Islet of Langerhans (tissue), 1 donor: Measurements from ENCODE around the gene UGGT2.
A peak's percentile ranks its signal among the peaks of the same experiment; 100 is the strongest.
"Not testable (repeated sequence)": the region's sequence is repeated elsewhere in the genome, so short reads cannot be mapped to it uniquely, and the experiment has no call there.

Source experiments
- FAIRE-seq: peaks from one replicate; lab custom pipeline; 2011; peaks lifted over from hg19 to GRCh38; lab: Jason Lieb, UNC

Gene UGGT2

DNA sequence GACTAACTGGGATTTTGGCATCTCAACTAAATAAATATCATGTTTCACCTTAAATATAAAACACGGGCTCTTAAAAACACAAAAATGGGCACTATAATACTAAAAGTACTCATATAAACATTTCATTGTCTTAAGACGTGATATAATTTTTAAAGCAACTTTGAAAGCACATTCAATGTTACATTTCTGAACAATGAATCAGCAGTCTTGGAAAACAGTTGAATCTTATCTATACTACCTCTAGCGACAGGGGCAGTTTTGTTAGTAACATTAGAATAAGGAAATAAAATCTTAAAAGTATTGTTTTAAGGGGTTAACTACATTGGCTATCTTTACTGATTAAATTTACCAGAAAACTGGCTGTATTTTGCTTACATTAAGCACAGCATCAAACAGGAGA is 156.9 kb downstream of the UGGT2 start:
- peak; percentile 13 for FAIRE-seq

DNA sequence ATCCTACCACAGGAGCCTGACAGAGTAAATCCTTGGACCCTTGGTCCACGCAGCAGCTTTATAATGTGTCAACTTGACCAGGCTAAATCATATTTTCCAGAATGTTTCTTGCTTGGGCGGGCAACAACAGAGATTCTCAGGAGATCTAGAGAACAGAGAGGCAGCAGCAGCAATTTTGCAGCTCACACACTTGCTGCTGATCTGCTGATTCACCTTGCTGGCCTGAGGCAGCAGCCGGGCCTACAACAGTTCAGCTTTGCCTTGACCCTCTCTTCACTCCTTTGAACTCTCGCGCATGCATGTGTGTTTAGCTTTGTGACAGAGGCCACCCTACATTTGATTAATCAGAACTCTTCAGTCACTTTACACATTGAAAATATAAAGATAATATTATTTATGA is 159.3 kb downstream of the UGGT2 start:
- no peak for FAIRE-seq

DNA sequence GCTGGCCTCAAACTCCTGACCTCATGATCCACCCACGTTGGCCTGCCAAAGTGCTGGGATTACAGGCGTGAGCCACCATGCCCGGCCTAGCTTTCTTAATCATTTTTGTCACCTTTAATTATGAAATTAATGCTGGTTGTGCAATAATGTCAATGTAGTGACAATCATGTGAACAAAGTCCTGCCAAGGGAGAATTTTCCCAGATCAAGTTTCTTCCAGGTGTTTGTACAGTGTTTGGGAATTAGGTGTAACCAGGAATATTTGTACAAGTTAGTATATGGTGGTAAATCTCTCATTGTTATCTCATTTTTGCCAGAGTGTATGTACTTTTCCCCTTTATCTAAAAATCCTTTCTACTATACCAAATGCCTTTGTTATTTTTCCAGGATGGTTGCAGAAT is 171.1 kb downstream of the UGGT2 start:
- no peak for FAIRE-seq

DNA sequence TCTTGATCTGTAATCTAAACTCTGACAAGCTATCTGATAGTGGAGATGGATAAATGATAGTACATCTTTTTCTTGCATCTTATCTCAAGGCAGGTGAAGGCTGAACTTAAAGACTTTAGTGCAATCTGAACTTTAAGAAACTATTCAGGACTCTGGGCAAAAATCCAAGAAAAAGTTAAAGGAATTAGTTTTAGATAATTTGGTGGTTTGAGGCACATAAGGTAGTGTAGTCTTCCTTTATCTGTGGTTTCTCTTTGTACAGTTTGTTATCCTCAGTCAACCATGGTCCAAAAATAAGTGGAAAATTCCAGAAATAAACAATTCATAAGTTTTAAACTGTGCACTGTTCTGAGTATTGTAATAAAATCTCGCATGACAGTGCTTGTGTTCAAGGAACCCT is 172.9 kb downstream of the UGGT2 start:
- FAIRE-seq, result peak; percentile 13

DNA sequence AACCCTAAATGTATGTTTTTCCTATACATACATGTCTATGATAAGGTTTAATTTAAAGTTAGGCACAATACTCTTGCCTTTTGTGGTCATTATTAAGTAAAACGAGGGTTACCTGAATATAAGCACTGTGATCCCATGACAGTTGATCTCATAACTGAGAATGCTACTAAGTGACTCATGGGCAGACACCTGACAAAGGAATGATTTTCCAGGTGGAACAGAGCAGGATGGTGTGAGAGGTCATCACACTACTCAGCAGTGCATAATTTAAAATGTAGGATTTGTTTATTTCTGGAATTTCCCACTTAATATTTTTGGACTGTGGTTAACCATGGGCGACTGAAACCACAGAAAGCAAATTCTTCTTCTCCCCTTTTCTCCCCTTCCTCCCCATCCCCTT is 178.9 kb downstream of the UGGT2 start:
- FAIRE-seq, result no peak

DNA sequence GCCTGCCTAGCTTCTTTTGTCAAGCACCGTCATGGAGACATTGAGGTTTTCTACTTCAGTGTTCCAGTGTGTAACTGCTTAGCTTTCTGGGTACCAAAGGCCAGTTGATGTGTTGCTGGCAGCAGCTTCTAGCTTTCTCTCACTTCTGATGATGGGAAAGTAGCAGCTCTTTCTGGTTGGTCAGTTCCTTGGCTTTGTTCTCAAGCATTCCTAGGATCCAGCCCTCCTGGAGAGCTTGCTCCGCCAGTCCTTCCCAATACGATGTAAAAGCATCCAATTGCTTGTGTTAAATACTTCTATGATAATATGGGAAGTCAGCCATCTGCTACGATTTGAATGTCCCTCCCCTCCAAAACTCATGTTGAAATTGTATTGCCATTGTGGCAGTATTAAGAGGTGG is 182.8 kb downstream of the UGGT2 start:
- FAIRE-seq, result no peak

DNA sequence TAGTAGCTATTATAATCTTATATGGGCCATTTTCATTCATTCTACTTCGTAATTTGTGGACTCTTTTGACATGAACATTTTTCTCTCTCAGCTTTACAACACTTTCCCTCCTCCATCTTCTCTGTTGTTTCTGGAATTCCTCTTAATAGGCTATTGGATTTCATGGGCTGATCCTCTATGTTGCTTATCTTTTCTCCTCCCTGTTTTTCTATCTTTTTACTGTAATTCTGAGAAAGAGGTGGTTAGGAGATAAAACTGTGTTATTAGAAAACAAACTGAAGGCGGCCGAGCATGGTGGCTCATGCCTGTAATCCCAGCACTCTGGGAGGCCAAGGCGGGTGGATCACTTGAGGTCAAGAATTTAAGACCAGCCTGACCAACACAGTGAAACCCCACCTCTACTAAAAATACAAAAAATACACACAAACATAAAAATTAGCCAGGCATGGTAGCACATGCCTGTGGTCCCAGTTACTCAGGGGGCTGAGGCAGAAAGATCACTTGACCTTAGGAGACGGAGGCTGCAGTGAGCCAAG is 188.1 kb downstream of the UGGT2 start:
- FAIRE-seq, result no peak

DNA sequence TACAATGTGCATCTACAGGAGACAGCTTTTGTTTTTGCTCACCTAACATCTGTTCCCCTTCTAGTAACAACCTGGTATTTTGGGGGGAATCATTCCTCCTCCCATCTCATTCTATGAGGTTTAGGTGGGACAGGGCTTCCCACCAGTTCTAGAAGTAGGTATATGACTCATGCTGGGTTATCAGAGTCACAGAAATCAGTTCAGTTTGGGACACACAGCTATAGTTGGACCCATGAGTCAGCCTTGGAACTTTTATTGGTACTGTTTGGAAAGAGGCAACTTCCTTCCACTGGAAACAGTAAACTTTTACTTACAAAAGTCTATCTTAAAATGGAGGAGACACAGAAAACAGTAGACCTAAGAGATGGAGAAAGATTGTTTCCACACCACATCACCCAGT is 190.8 kb downstream of the UGGT2 start:
- no peak for FAIRE-seq

DNA sequence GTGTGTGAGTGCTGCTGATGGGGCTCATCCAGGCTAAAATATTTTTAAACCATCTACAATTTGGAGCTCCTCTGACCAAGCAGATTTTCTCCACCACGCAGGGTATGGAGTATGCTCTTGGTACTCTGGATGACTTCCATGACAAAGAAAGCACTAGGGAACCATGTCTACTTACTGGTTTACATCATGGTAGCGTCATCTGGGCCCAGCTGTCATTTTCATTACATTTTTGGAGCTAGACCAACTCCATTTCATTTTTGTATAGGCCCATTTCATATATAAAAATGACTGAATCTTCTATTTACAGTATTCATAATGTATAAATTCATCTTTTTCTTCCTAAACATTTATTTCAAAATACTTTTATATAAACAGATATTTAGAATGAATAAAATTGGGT is 191.9 kb downstream of the UGGT2 start:
- no peak for FAIRE-seq

DNA sequence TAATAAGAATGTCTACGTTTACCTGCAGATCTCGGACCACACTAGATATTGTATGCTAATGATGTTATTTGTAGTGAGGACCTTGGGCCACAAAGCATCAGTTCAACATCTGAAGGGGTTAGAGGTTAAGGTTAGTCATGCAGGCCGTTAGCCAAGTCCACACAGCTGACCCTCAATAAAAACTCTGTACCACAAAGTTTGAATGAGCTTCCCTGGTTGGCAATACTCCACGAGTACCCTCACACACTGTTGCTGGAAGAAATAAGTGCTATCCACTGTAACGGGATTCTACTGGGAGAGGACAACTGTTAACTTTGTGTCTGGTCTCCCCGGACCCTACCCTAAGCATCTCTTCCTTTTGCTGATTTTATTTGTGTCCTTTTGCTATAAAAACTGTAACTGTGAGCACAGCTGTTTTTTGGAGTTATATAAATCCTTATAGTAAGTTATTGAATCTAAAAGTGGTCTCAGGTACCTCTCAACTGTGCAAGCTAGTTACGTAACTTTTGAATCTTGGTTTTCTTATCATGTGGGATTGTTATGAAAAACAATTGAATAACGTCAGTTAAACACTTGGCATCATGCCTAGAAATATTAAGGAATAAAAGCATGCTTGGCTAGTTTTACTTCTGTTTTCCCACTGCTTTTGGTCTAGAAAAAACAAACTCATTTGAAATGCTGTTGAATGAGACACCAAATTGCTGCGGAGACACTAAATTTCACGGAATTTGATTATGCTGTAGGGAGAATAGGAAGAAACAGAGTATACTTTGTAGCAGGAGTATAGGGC is 194.7 kb downstream of the UGGT2 start:
- FAIRE-seq, result no peak

DNA sequence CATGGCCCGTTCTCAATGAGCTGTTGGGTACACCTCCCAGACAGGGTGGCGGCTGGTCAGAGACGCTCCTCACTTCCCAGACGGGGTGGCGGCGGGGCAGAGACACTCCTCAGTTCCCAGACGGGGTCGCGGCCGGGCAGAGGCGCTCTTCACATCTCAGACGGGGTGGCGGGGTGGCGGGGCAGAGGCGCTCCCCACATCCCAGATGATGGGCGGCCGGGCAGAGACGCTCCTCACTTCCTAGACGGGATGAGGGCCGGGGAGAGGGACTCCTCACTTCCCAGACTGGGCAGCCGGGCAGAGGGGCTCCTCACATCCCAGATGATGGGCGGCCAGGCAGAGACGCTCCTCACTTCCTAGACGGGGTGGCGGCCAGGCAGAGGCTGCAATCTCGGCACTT is 207.5 kb downstream of the UGGT2 start:
- FAIRE-seq, result not testable (repeated sequence)

DNA sequence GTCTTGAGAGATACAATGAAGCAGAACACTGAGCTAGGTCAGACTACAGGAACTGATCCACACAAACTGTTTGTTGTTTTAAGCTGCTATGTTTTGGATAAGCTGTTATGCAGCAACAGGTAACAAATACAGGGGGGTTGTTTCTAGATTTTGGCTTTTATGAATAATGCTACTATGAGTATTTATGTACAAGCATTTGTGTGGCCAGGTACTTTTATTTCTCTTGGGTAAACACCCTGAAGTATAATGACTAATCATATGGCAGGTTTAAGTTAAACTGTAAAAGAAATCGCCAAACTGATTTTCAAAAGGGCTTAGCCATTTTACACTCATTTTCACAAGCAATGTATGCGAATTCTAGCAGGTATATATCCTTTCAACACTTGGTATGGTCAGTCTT is 210.3 kb downstream of the UGGT2 start:
- FAIRE-seq, result no peak

DNA sequence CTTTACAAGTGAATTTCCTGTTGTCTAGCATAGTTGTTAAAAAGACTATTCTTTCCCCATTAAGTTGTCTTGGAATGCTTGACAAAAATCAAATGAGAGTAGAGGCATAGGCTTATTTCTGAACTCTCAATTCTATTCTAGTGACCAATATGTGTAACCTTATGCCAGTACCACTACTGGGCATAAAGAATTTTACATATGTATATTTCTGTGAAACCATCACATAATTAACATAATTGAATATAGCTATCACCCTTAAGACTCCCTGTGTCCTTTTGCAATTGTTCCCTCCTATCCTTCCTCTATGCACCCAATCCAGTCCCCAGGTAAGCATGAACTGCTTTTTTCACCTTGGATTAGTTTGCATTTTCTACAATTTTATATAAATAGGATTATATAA is 211.3 kb downstream of the UGGT2 start:
- FAIRE-seq, result no peak

DNA sequence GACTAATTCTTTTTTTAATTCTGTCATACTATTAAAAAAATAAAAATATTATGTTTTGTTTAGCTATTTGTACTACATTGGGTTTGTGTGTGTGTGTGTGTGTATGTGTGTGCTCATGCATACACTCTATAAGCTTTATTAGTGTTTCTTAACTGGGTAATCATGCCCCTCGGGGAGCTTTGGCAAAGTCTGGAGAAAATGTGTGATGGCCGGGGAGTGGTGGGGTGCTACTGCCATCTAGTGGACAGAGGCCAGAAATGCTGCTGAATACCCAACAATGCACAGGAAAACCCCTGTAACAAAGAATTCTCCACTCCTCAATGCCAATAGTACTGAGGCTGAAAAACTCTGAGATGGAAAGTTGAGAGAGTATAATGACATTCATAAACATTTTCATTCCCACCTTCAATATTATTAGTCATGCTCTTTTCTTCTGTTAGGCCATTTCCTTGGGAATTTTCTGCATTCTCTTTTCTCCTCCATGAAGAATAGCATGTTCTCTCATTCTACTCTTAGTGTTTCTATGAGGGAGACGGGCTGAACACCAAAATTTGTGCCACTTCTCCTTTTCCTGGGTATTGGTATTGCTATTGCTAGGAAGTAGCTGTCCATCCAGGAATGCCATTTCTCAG is 219.0 kb downstream of the UGGT2 start:
- FAIRE-seq, result peak; percentile 96

DNA sequence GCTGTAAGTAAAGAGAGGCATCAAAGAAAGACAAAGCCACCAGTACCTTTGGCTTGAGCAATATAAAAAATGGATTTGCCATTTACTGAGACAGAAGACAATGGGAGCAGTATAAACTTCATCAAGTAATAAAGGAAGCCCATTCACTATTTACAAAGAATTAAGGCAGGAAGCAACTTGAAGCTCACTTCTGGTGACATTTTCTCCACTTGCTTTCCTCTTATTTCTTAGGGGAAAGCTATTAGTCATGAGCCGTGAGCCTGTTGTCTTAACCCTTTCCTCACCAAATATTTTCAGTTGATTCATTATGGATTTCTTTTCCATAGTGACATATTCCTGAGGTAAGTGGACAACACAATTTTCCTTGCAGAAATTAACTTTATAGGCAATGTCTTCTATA is 219.5 kb downstream of the UGGT2 start:
- FAIRE-seq, result no peak

DNA sequence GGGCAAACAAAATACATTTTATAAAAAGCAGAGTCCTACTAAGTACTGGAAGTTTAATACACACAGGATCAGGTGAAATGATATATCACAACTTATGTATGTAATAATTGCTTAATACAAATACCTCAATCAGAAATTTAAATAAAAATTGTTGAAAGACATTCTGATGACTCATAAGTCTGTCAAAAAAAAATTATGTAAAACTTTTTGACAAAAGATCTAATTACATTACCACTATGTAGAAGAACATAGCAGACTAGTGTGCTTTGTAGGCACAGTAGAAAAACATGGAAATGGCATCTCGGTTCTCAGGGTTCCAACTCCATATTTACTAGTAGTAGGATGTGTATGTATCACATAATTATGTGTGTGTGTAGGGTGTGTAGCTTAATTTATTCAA is 220.1 kb downstream of the UGGT2 start:
- peak; percentile 70 for FAIRE-seq

DNA sequence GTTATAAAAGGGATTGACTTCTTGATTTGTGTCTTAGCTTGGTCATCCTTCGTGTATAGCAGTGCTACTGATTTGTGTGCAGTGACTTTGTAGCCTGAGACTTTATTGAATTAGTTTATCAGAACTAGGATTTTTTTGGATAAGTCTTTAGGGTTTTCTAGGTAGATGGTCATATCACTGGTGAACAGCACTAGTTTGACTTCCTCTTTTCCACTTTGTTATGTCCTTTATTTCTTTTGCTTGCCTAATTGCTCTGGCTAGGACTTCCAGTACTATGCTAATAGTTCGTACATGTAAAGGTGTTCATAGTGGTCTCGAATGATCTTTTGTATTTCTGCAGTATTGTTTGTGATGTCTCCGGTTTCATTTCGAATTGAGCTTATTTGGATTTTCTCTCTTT is 230.9 kb downstream of the UGGT2 start:
- FAIRE-seq, result no peak

DNA sequence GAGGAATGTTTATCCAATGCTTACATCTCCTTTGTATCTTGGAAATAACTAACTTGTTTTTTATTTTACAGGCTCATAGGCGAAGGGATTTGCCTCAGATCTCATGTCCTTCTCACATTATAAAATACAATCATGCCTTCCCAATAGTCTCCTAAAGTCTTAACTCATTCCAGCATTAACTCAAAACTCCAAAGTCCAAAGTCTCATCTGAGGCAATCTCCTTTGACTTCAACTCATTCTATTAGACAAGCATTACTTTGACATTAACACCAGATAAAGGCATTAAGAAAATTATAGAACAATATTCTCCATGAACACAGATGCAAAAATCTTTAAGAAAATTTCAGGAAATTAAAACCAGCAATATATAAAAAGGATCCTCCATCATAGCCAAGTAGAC is 238.7 kb downstream of the UGGT2 start:
- FAIRE-seq, result no peak

DNA sequence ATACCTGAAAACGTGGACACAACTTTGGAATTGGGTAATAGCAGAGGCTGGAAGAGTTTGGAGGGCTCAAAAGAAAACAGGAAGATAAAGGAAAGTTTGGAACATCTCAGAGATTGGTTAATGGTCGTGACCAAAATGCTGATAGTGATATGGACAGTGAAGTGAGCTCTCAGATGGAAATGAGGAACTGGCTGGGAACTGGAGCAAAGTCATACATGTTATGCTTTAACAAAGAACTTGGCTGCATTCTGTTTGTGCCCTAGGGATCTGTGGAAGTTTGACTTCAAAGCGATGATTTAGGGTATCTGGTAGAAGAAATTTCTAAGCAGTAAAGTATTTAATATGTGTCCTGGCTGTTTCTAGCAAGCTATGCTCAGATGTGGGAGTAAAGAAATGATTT is 240.1 kb downstream of the UGGT2 start:
- FAIRE-seq, result no peak

DNA sequence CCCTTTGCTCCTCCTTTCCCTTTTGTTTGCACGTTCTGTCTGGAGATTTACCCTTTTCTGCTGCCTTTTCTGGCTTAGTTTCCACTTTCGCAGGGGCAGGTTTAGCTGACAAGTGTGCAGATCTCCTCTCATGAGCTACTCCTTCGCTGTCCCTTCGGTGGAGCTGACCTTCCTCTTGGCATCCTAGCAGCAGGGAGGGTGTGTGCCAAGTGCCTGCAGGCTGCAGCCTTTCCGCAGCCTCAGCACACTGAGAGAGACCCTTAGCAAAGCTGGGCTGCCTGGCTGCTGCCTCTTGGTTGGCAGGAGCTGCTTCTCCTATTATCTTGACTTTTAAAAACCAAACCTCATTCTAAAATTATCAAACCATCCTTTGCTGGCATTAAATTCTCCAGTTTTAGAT is 243.8 kb downstream of the UGGT2 start:
- FAIRE-seq, result no peak

DNA sequence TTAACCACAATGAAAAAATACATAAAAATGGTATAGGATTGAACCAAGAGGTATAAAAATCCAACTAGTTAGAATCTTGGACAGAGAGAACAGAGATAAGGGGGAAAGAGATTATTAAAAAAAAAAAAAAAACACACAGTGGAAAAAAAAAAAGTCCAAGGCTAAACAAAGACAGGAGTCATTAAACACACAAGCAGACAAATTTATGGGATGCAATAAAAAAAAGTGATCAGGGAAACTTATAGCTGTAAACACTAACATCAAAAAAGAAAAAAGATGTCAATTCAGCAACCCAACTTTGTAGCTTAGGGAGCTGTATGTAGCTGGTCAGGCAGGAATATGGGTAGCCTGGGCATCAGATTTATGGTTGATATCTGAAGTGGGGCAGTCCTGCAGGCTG is 247.3 kb downstream of the UGGT2 start:
- FAIRE-seq, result no peak

DNA sequence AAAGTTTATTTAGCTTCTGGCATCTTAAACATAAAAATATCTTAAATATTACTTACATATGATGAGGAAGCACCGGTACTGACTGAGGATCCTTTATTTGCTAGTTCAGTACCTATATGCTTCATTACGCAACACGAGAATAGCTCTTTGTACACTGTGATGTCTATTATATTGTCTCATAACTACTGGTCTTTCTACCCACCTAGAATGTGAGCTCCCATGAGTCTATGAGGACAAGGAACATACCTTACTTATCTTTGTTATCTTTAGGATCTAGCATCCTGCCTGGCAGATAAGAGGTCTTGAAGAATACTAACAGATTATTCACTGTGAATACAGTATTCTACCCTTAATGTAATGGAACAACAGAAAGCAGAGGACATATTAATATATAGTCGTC is 251.4 kb downstream of the UGGT2 start:
- FAIRE-seq, result no peak

DNA sequence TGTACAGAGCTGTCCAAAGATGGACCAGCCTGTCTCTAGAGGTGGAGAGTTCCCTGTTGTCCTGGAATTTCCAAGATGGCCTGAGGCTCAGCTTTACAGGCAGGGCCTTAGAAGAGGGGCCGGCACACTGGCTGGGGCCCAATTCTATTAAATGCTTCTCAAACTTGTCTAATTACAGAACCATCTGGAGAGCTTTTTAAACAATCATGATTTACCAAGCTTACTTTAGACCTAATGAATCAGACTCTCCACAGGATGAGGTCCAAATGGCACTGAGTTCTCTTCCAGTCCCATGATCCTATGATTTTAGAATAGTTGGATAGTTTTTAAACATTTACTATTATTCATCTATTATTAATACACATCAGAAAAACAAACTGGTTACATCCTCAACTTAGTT is 252.8 kb downstream of the UGGT2 start:
- FAIRE-seq, result no peak

DNA sequence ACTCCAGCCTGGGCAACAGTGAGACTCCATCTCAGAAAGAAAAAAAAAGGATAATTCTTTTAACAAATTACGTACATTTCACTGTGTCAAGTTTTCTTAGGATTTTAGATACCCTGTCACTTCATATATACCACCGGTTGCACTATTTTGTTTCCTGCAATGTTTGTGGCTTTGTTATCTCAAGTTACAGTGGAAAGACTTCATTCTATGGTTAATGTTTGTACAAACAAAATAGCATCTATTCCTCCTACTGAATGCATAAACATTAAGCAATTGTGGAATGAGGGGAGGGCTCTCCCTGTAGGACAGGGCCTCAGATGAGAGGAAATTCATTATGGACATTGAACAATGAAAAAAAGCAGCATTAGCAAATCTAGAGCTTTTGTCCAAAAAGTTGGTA is 256.2 kb downstream of the UGGT2 start:
- no peak for FAIRE-seq
